Embryonic facial prominence (tissue), 1 donor: ENCODE data around the gene SREBF1.

Experiments used
- DNase-seq: peaks from one replicate; pipeline ENCODE4 v3.0.0-alpha.2; 2016; ENCODE audit errors: extremely low spot score

Gene SREBF1

DNA sequence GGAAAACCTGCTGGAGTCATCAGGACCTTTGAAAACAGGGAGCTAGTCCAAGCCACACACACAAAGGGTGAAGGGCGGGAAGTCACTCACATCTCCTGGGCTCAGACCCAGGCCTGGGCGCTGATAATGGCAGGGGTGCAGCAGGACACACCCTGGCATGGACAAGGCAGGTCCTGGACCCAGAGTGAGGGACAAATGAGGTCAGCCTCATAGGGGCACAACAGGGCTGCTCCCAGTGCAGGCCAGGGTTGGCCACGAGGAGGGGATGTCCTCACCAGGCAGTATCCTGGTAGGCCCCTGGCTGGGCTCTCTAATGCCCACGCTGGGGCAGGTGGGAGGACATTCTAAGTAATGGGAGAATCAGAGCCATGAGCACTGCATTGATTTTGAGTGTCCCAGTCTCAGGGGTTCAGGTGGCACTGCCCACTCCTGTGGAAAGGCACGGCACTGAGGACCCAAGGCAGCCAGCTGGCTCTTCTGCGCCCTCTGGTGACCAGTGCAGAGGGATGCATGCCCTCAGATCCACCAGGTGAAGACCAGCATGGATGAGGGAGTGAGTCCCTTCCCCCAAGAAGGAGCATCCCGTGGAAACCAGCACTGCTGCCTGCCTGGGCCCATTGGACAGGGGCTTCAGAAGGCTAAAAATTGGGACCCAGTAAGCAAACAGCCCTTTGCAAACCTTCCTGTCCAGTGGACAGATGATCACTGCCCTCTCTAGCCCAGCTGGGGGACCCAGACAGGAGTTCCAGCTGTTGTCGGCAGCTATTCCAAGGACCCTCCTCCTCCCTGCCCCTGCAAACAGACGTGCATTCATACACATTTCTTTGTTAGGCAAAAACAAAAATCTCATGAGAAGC is 23.4 kb upstream of the SREBF1 start:
- DNase-seq: no peak

DNA sequence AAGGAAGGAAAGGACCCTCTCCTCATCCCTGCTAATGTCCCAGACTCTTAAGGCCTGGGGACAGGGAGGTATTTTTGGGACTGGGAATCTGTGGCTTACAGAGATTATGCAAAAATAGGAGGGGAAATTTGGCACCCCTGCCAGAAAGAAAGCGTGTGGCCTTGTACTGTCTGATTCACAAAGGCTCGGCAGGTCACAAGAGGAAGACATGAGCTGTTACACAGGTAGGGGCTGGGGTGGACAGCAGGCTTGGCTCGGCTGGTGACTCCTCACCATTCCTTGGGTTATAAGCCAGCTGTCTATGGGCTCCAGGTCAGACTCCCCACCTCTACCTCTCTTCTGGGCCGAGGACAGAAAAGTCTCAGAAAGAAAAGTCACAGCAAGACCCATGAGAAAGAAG is 20.7 kb upstream of the SREBF1 start:
- no peak for DNase-seq

DNA sequence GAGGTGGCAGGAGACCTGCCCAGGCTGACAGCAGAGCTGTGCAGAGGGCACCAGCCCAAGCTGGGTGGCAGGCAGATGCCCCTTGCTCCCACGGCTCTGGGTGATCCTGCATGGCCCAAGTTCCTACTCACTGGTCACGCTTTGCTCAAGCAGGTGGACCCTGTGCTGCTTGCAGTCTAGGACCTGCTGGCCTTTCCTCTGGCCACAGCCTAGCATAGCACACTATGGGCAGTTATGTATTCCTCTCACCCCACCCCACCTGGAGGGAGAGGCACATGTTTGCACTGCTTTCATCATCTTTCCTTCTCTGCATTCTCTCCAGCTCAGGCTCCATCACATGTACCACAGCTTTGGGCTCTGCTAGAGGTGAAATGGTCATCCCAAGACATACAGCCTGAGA is 19.6 kb upstream of the SREBF1 start:
- DNase-seq: no peak

DNA sequence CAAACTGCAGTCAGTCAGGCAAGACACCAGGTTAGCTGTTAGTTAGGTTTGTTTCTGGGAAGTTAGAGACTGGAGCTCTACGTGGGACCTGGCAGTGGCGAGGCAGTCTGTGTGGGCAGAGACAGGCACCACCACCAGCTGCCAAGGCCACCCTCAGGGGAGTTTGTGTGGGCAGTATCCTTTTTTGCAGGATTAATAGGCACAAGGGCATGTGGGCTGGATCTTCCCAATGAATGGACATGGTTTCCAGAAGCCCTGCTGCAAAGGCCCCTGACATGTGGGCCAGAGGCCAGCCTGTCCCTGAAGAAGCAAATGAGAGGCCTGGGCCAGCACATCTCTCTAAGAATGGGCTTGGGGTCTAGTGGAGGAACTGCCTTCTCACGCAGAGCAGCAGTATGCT is 19.2 kb upstream of the SREBF1 start:
- no peak for DNase-seq

DNA sequence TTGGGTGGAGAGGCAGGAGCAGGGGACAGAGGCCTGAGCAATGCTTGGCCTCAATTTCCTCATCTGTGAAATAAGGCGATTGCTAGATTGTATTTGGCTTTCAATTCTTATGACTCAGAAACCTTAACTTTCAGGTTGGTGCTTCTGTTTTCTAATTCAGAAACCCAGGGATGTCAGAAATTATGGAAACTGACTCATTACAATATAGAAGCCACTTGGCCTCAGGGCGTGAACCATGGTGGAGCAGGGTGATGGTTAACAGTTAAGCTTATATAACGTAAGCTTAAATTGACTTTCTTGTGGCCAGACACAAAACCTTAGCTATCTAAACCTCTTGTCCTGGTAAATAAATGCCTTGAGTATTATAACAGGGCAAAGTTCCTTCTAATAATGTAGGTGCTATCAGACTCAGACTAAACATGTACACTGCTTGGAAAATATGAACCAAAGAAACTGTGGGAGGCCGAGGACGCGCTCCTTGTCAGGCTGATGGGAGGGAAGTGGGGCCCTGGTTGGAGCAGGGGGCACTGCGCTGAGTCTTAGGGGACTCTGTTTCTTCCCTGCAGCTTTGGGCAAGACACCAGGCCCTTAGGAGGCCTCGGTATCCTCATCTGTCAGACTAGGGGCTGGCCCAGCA is 17.1 kb upstream of the SREBF1 start:
- DNase-seq: no peak

DNA sequence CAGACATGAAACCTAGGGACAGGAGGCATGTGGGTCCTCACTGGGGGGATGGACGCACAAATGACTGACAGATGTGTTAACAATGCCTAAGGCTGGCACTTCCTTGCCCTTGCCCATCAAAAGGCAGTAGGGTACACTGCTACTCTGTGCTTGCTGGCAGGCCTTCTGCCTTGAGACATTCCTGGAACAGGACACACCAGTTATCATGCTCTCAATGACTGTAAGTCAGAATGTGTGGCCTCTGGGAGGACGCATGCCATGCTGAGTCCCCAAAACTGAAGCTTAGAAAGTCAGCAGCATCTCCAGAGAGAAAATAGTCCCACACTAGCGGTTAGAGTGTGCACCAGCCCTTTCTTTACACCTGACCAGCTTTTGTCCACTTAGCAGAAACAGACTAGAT is 16.1 kb upstream of the SREBF1 start:
- no peak for DNase-seq

DNA sequence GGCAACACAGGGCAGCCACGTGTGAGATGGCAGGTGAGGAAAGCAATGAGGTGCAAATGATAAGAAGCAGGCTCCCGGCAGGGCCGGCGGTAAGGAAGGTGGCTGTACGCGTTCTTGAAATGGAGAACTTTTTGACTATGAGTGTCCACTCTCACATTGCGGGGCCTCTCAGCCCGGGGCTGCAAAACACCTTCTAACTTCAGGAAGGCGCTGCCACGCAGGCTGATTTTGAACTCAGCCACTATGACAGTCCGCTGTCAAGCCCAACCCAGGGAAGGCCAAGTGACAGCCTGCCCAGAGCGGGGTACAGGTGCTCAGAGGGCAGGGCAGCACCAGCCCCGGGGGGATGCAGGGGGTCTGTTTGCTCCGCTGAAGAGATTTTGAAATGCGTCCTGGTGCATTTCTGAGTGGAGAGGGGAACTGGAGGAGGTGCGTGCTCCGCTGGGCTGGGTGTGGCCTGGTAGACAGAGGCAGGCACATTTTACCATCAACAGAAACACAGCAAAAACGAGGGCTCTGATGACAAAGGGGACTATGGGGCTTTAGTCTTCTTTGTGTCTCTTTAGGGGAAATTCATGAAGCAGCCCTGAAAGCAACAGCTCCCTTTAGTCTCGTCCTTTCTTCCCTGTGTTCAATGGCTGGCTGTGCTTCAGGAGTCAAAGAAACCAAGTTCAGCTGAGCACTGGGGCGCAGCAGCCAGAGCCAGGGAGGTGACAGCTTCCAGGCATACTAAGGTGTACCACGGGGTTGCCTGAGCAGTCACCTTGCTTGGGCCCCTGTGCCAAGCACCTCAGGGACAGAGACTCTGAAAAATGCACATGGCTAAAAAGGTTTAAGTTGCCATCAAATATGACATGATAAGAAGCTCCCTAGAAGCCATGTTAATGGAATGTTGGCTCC is 14.6 kb upstream of the SREBF1 start:
- DNase-seq: no peak

DNA sequence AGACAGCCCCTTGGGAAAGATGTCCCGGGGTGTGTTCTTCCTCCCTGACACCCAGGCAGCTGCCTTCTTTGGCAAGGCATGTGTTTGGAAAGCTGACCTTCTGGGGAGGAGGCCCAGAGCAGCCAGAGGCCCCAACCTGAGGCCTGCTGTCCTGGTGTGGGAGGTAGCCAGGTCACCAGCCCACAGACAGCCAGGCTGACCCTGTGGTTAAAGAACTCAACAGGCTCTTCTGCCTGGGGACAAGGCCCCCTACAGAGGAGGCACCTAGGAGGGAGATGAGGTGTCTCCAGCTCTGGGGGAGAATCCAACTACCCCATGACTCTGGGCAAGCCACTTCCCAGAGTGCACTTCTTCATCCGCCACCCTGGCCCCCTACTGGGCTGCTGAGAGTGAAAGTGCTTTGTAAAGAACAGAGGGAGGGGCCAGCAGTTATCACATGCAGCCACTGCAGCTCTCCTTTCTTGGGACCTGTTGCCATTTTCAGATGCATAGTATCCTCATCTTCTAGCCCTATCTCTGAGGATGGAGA is 13.1 kb upstream of the SREBF1 start:
- DNase-seq: no peak

DNA sequence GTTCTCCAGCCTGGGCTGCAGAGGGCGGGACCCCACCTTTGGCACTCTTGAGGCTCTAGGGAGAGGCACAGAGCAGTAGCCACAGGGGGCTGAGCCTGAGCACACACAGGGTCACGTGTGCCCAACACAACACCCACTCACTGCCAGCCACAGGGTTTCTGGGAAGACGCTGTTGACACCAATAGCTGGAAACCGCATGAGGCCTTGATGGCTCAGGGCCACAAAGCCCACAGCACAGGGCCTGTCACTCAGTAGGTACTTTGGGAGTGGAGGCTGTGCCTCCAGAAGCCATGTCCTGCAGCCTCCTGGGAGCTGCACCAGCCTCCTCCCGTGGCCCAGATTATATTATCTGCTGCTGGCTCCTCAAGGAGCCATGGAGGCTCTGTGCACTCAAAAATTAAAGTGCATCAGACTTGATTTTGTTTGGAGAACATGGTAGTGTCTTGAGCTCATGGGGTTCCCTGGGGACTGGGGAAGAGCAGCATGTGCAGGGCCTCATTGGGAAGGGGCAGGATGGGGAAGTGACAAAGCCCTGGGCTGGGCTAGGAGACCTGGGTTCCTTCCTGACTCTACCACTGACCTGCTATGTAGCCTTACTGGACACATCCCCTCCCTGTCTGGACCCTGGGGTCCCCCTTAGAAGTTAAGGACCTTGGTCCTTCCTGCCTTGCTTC is 12.5 kb upstream of the SREBF1 start:
- DNase-seq: no peak

DNA sequence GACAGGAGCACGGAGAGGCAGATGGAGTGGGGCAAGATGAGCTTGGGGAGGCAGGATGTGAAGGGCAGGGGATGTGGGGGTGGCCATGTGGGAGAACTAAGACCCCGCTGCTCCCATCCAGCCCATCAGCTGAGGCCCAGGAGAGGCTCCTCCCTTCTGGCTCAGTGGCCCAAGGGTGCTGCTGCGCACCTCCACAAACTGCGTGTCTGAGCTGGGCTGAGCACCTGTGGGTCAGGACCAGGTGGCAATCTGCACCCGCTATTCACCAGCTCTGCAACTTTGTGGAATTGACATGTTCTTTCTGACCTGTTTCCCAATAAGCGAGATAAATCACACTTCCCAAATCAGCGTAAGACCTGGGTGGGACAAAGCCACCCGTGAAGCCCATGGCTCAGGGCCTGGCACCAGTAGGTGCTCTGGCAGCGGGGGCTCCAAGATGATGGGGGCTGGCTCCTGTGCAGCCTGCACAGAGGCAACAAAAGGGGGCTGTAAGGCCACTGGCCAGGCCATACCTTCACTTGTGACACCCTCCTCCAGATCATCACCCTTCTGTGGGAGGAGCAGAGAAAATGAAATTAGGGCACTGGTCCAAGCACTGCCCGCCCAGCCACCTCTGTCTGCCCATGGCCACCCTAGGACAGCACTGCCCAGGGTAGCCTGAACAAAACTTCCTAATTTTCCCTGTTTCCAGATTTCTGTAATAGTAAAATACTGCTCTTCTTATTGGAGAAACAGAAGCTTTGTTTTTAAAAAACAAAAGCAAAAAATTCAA is 11.7 kb upstream of the SREBF1 start:
- DNase-seq: no peak

DNA sequence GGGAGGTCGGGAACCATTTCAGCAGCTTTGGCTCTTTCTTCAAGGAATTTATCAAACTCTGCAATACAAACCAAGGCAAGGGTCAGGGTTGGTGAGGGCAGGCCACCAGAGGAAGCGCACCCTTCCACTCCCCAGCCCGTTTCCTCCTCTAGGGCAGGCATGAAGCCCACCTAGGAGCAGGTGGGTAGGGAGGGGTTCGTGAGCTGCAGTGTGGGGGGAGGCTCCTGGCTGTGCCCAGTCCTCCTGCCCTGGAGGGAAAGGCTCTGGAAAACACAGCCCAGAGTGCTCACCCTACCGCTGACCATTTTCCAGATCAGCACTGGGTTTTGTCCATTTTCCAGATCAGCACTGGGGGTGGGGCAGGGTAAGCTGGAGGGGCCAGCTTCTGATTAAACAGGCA is 10.9 kb upstream of the SREBF1 start:
- no peak for DNase-seq

DNA sequence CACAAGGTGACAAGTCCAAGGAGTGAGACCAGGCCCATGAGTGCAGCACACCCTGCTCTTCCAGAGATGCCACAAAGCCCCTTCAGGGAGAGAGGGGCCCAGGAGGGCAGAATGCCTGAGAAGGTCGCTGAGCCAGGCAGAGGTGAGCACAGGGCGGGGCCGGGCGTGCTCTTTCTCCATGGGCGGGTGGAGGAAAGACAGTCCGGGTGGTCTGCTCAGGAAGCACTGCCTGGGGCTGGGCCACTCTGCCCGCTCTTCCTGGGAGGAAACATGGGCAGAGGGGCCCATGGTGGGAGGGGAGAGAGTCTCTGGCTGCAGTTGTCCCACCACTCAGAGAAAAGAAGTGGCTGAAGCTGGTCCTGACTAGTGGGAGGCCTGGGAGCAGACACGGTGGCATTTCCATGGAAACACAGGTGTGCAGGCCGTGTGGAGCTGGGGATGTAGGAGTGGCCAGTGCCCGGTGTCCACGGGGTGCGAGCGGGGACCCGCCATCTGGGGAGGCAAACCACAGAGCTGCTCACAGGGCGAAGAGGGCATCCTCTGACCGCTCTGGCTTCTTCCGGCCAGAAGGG is 10.4 kb upstream of the SREBF1 start:
- no peak for DNase-seq

DNA sequence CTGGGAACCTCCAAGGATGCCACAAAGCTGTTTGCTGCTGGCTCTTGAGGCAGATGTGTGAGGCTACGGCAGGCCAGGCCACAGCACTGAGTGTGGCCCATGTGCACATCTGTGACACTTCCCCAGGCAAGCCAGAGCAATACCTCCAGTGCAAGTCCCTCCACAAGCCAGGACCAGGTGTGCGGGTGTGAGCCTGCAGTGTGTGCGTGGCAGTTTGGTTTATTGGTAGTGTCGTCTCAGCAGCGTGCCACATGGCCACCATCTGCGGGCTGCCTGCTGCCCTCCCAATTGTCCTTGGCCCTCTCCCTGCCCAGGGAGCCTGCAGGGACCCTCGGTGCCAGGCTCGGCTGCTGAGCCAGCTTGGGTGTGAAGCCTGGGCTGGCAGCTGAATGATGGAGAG is 9.9 kb upstream of the SREBF1 start:
- no peak for DNase-seq

DNA sequence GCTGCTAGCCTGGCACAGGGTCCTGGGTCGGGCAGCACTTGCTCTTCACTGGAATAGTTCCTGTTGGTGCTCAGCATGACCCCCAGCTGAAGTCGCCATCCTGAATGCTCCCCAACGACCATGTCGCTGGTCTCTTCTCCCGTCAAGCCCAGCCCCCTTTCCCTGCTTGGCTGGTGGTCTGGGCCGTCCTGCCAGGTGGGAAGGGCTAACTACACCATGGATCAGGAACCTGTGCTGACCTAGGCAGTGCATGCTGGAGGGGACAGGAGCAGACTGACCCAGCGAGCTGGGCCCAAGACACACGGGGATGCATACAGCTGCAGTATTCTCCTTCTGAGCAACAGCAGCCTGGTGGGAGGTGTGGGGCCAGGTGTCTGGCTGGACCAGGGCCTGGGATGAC is 9.2 kb upstream of the SREBF1 start:
- DNase-seq: no peak

DNA sequence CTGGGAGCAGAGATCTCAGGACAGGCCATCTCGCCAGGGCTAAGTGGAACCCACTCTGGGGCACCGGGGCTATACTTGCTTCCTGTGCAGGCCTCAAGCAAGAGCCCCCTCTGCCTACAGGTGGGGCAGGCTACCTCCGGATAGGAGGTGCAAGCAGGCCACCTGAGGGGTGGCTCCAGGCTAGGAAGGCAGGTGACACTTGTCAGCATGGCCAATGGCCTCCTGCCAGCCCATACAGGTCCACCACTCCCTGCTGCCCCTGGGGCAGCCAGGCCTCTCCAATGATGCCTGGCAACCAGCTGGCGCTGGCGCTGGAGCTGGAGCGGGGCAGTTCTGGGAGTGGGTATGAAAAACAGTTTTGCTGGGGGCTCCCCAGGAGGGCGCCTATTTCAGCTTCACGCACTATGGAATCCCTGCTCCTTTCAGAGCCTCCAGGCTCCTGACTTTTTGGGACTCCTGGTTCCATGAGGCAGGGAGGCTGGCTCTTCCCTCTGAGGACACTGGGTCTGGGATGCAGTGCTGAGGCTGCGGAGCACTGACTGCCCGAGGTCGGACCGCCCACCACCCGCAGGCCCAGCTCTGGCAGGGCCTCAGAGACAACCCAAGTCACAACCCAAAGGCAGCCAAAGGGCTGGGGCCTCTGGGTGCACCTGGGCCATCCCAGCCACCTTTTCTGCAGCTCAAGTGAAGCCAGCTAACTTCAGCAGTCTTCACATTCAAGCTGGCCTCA is 8.4 kb upstream of the SREBF1 start:
- DNase-seq: no peak

DNA sequence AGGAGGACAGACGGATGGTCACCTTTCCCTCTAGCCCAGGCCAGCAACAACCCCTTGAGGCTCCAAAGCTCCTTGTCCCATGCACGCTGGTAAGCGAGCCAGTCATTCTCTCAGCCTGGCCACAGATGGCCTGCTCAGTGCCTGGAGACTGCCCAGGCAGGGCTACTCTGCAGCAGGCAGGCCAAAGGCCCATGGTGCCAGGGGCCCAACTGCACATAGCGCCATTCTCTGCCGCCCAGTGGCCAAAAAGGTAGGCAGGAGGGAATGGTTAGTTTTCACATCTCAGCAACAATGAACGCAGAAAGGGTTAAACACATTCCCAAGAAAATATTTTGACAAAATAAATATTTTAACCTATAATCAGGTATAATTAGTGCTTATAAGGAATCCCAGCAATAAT is 7.7 kb upstream of the SREBF1 start:
- DNase-seq: no peak

DNA sequence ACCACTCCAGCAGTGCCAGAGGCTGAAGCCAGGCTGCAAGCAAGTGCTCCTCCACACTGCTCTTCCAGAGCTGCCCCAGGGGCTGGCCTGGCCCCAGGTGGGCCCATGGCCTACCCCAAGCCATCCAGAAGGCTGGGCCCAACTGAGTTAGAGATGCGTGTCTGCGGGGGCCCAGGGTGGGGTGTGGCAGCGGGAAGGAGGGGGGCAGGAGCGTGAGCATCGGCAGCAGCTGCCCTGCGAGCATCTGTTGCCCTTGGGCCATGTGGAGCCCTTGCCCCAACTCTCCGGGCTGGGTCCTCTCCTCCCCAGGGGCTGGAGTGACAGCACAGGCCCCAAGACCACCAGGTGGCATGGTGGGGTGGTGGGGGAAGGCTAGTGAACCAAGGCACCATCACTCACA is 7.3 kb upstream of the SREBF1 start:
- DNase-seq: no peak

DNA sequence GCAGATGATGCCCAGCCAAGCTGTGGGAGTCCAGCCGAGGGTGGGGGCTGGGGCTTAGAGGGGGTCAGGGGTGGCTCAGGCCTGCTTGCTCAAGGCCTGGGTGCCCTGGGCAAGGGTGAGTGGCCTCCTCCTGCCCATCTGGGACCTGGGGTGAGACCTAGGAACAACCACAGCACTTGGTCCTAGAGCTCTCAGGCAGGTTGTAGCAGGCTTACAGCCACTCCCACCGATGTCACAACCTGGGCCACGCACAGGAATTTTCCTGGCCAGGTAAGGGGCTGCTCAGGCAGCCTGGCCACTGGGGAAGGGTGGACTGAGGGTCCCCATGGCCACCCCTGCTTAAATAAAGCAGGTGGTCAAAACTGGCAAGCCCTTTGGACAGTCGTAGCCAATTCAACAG is 6.3 kb upstream of the SREBF1 start:
- no peak for DNase-seq

DNA sequence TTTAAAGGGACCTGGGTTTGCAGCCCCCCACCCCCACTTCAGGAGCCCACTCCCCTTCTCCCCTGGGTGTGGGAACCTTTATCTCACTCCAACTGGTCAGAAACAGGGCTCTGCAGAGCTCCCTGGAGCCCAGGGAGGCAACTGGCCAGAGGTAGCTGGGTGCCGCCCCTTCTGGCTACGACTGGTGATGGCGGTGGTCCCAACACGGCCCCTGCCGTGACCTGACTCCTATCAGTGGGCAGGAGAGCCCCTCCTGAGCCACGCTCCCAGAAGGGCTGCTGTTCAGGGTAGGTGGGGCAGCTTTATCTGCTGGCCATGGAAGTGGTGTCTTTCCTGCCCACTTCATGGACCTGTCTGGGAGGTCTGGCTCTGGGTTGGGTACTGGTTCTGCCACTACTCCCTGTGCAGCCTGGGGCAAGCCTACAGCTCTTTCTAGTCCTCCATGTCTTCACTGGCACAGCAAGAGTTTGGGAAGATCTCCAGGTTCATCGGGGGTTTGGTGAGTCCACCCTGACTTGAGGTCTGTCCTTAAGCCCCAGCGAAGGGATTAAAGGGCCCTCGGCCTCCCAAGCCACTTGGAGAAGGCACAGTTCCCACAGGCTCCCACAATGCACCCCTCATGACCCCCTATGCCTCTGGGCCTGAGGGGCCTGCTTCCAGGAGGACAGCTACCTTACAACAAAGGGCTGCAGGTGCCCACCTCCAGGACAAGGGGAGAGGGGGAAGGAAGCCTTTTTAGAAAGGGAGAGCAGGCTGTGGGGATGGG is 5.5 kb upstream of the SREBF1 start:
- DNase-seq: no peak
